B cell (primary cell): ENCODE results near the gene TMEM25. TPM values are rescaled to one million over a fixed set of nuclear protein-coding genes. Genes with fewer than 3 reads are reported as not detected.

Source experiments
- ATAC-seq: fragments of 200-7000 bp; cut with Tn5 transposase; one replicate; pipeline ENCODE4 v1.10.0; 2021; ENCODE audit warnings: low read depth, mild to moderate bottlenecking, moderate number of reproducible peaks, moderate library complexity
- CTCF ChIA-PET: fragments of 350-600 bp; sonication (Branson Sonifier 250); formaldehyde crosslinking; loops from one replicate; lab custom pipeline; 2021; ENCODE audit warnings: antibody characterized with exemption, inconsistent platforms; lab: Charles Lee
- POLR2A ChIA-PET: fragments of 350-600 bp; sonication (Branson Sonifier 250); formaldehyde crosslinking; loops from one replicate; lab custom pipeline; 2021; ENCODE audit warnings: antibody characterized with exemption; lab: Charles Lee
- DNase-seq: peaks from one replicate; pipeline ENCODE4 v3.0.0; 2013
- H2AFZ ChIP-seq: 2 replicates; pipeline ENCODE4 v1.6.1; 2012; ENCODE audit warnings: mild to moderate bottlenecking, low read depth, low read length; ENCODE audit not compliant: insufficient read depth, poor library complexity, severe bottlenecking
- H3K27ac ChIP-seq, 2 donors: 1 replicate in 1 of 2; 2 replicates in 1 of 2; pipeline ENCODE4 v1.5.1; 2012 to 2013; ENCODE audit warnings: low read length in 2 of 2, mild to moderate bottlenecking in 2 of 2, moderate library complexity in 1 of 2
- H3K27me3 ChIP-seq, 4 experiments: fragments of 200-600 bp in 1 of 4; sonication (generic) in 1 of 4; replicated peaks in 1 of 4; 1 replicate in 2 of 4; 2 replicates in 2 of 4; pipeline versions ENCODE4 v1.6.1 to v1.7.0; 2013 to 2016; ENCODE audit warnings: low read length in 3 of 4, mild to moderate bottlenecking in 2 of 4, mixed read lengths in 1 of 4, moderate library complexity in 1 of 4; ENCODE audit not compliant: insufficient read depth in 4 of 4, control insufficient read depth in 3 of 4; ENCODE audit errors: control extremely low read depth in 1 of 4
- H3K36me3 ChIP-seq, 2 experiments: replicated peaks in 1 of 2; 1 replicate in 1 of 2; 2 replicates in 1 of 2; pipeline versions ENCODE4 v1.6.1 to v1.7.1; 2013; ENCODE audit warnings: low read length in 1 of 2; ENCODE audit not compliant: insufficient read depth in 2 of 2, control insufficient read depth in 1 of 2; ENCODE audit errors: control extremely low read depth in 1 of 2, extremely low read depth in 1 of 2
- H3K4me1 ChIP-seq, 2 donors: fragments of 200-600 bp in 1 of 2; sonication (generic) in 1 of 2; 1 replicate in 1 of 2; 2 replicates in 1 of 2; pipeline versions ENCODE4 v1.5.1 to v1.6.1; 2013 to 2017; ENCODE audit warnings: low read length in 2 of 2; ENCODE audit not compliant: control insufficient read depth in 2 of 2, insufficient read depth in 2 of 2
- H3K4me2 ChIP-seq: replicated peaks from 2 replicates; pipeline ENCODE3; 2012; ENCODE audit warnings: mild to moderate bottlenecking, low read depth, low read length; ENCODE audit not compliant: poor library complexity, severe bottlenecking
- H3K4me3 ChIP-seq, 5 experiments: fragments of 200-600 bp in 1 of 5; sonication (generic) in 1 of 5; 1 replicate in 3 of 5; 2 replicates in 2 of 5; pipeline versions ENCODE4 v1.5.1 to v1.7.0; 2011 to 2016; ENCODE audit warnings: low read length in 4 of 5, mild to moderate bottlenecking in 4 of 5, low read depth in 2 of 5, control low read depth in 1 of 5, moderate library complexity in 1 of 5; ENCODE audit not compliant: insufficient read depth in 1 of 5; ENCODE audit errors: control extremely low read depth in 1 of 5, extremely low read depth in 1 of 5
- H3K79me2 ChIP-seq: fragments of 200-600 bp; sonication (generic); one replicate; pipeline ENCODE4 v1.6.0; 2016; ENCODE audit warnings: low read length; ENCODE audit not compliant: control insufficient read depth, insufficient read depth
- H3K9ac ChIP-seq: fragments of 200-600 bp; sonication (generic); 2 replicates; pipeline ENCODE4 v1.6.1; 2017; ENCODE audit warnings: mild to moderate bottlenecking, low read length, moderate library complexity
- H3K9me3 ChIP-seq, 3 donors: one replicate each; pipeline versions ENCODE4 v1.6.1 to v1.7.1; 2013; ENCODE audit warnings: low read length in 2 of 3; ENCODE audit not compliant: control insufficient read depth in 2 of 3, insufficient read depth in 1 of 3; ENCODE audit errors: control extremely low read depth in 1 of 3
- H4K20me1 ChIP-seq: 2 replicates; pipeline ENCODE4 v1.6.0; 2012; ENCODE audit warnings: mild to moderate bottlenecking, low read length; ENCODE audit not compliant: insufficient read depth, control insufficient read depth, poor library complexity, severe bottlenecking
- H3K27ac Mint-ChIP-seq: one replicate; pipeline ENCODE4 v1.8.0; 2021; ENCODE audit warnings: mixed read lengths
- H3K27me3 Mint-ChIP-seq: one replicate; pipeline ENCODE4 v1.8.0; 2021; ENCODE audit warnings: mixed read lengths
- H3K4me1 Mint-ChIP-seq: one replicate; pipeline ENCODE4 v1.8.0; 2021; ENCODE audit warnings: mixed read lengths
- H3K4me3 Mint-ChIP-seq: one replicate; pipeline ENCODE4 v1.8.0; 2021; ENCODE audit warnings: mixed read lengths
- H3K9me3 Mint-ChIP-seq: one replicate; pipeline ENCODE4 v1.8.0; 2022; ENCODE audit warnings: mixed read lengths; ENCODE audit not compliant: insufficient read depth
- EZH2 ChIP-seq: IDR thresholded peaks from 2 replicates; pipeline ENCODE4 v1.6.1; 2012; ENCODE audit warnings: borderline replicate concordance, low read depth, mild to moderate bottlenecking, moderate library complexity, low read length; ENCODE audit not compliant: insufficient read depth, poor library complexity, severe bottlenecking
- WGBS: methylation state at CpG from one replicate; pipeline ENCODE4 v1.1.5; 2013; ENCODE audit warnings: missing lambda C conversion rate; ENCODE audit not compliant: insufficient coverage; 5-methylcytosine and 5-hydroxymethylcytosine counted together
- intact Hi-C: fragments of 100-400 bp; cut with micrococcal nuclease; formaldehyde crosslinking; loops from one replicate; pipeline ENCODE4 v1.10.0; 2022
- polyA plus RNA-seq: library from polyadenylated mRNA; depleted of rRNA; stranded (reverse); fragments of >200 nt; gene quantifications from 2 replicates; pipeline ENCODE4 v1.2.3, GENCODE V29; 2012
- total RNA-seq, 2 donors: library from RNA; stranded (reverse); fragments of 120-200 nt in 1 of 2; gene quantifications; 1 replicate in 1 of 2; 2 replicates in 1 of 2; pipeline versions ENCODE4 v1.2.3 to v1.2.4, GENCODE V29; 2013 to 2022
- TF ChIP-seq, protein P1 (sequence below): fragments of 200-600 bp; IDR thresholded peaks from one replicate; pipeline ENCODE4 v1.8.0; 2022; ENCODE audit warnings: antibody characterized with exemption, mild to moderate bottlenecking

The TMEM25 gene
- total and polyA plus RNA-seq, 2 donors (not counting 1 experiment from before 2014, with no cell fraction given), result 16.9 to 21.4 TPM

- TF ChIP-seq, protein P1, sequence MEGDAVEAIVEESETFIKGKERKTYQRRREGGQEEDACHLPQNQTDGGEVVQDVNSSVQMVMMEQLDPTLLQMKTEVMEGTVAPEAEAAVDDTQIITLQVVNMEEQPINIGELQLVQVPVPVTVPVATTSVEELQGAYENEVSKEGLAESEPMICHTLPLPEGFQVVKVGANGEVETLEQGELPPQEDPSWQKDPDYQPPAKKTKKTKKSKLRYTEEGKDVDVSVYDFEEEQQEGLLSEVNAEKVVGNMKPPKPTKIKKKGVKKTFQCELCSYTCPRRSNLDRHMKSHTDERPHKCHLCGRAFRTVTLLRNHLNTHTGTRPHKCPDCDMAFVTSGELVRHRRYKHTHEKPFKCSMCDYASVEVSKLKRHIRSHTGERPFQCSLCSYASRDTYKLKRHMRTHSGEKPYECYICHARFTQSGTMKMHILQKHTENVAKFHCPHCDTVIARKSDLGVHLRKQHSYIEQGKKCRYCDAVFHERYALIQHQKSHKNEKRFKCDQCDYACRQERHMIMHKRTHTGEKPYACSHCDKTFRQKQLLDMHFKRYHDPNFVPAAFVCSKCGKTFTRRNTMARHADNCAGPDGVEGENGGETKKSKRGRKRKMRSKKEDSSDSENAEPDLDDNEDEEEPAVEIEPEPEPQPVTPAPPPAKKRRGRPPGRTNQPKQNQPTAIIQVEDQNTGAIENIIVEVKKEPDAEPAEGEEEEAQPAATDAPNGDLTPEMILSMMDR, result no peak
- no peak for TF ChIP-seq EZH2
- Histone ChIP-seq H3K4me1 (peaks cover 2 to 3% of the 10 kb centered on the region in 2 donors), H3K79me2 (no peaks in the 10 kb centered on the region), H3K27me3 (no peaks in the 10 kb centered on the region), H3K27ac (no peak overlapping the region), H3K9ac (no peak overlapping the region), H3K4me2 (no peak overlapping the region), H4K20me1 (no peaks in the 10 kb centered on the region), H2AFZ (no peak overlapping the region), H3K9me3 (no peaks in the 10 kb centered on the region), H3K4me3 (no peak overlapping the region), H3K36me3 (no peaks in the 10 kb centered on the region)
- Mint-ChIP-seq H3K27me3 (no peaks in the 10 kb centered on the region), H3K9me3 (no peaks in the 10 kb centered on the region), H3K4me1 (peaks cover 4% of the 10 kb centered on the region), H3K27ac (no peak overlapping the region), H3K4me3 (no peak overlapping the region)
- ATAC-seq (no peak), DNase-seq (no peak)
- intact Hi-C loops, result no loop called here
- ChIA-PET CTCF (no interaction called here), POLR2A (no interaction called here)
- 100% methylated on average over 3 of the region's 5 CpGs for whole genome bisulfite sequencing
Observed at GRCh38 chr11:118536726-118537125, 5.7 kb downstream of the TMEM25 start.

DNA sequence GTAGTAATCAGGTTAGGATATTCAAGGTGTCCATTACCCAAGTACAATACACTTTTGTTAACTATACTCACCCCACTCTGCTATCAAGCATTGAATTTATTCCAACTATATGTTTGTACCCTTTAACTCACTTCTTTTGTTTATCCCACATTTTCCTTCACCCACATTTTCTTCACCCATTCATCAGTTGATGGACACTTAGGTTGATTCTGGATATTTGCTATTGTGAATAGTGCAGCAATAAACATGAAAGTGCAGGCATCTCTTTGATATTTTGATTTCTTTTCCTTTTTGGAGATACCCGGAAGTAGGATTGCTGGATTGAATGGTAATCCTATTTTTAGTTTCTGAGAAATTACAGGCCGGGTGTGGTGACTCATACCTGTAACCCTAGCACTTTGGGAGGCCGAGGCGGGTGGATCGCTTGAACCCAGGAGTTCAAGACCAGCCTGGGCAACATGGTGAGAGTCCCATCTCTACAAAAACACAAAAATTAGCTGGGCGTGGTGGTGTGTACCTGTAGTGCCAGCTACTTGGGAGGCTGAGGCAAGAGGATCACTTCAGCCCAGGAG is 6.5 kb downstream of the TMEM25 start:
- Histone ChIP-seq H3K9ac (no peak overlapping the region), H3K4me2 (no peak overlapping the region), H3K36me3 (no peaks in the 10 kb centered on the region), H3K9me3 (no peaks in the 10 kb centered on the region), H3K4me3 (no peak overlapping the region), H4K20me1 (no peaks in the 10 kb centered on the region), H3K27ac (no peak overlapping the region), H3K27me3 (no peaks in the 10 kb centered on the region), H2AFZ (no peak overlapping the region), H3K4me1 (no peaks in the 10 kb centered on the region), H3K79me2 (no peaks in the 10 kb centered on the region)
- ATAC-seq, result no peak
- TF ChIP-seq, protein P1, result no peak
- no peak for TF ChIP-seq EZH2
- CTCF ChIA-PET, result no interaction called here
- 100% methylated on average over 1 of the region's 6 CpGs for WGBS
- Mint-ChIP-seq H3K9me3 (no peaks in the 10 kb centered on the region), H3K27ac (no peak overlapping the region), H3K4me3 (no peak overlapping the region), H3K27me3 (no peaks in the 10 kb centered on the region), H3K4me1 (no peaks in the 10 kb centered on the region)
- DNase-seq, result no peak
- POLR2A ChIA-PET, result no interaction called here
- intact Hi-C loops, result no loop called here
